ENCODE data around the gene UBE2N.

The UBE2N gene

GRCh38 chr12:93356214-93356613, 85.5 kb downstream of the UBE2N start:
- no peak for DNase-seq

All from right kidney (tissue), 1 donor.